ENCODE measurements around the gene OR2M4.

DNA sequence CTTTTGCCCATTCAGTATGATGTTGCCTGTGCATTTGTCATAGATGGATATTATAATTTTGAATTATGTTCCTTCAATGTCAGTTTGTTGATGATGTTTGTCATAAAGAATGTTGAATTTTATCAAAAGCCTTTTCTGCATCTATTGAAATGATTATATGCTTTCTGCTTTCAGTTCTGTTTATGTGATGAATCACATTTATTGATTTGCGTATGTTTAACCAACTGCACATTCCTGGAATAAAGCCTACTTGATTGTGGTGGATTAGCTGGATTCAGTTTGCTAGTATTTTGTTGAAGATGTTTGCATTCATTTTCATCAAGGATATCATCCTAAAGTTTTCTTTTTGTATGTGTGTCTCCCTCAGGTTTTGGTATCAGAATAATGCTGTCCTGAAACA, 5.7 kb upstream of the OR2M4 start:
- TF ChIP-seq, protein P1, sequence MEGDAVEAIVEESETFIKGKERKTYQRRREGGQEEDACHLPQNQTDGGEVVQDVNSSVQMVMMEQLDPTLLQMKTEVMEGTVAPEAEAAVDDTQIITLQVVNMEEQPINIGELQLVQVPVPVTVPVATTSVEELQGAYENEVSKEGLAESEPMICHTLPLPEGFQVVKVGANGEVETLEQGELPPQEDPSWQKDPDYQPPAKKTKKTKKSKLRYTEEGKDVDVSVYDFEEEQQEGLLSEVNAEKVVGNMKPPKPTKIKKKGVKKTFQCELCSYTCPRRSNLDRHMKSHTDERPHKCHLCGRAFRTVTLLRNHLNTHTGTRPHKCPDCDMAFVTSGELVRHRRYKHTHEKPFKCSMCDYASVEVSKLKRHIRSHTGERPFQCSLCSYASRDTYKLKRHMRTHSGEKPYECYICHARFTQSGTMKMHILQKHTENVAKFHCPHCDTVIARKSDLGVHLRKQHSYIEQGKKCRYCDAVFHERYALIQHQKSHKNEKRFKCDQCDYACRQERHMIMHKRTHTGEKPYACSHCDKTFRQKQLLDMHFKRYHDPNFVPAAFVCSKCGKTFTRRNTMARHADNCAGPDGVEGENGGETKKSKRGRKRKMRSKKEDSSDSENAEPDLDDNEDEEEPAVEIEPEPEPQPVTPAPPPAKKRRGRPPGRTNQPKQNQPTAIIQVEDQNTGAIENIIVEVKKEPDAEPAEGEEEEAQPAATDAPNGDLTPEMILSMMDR (IDR thresholded peaks at IDR 0.05) = no peak
- TF ChIP-seq POLR2A (IDR thresholded peaks at IDR 0.05; ENCODE audit: low read depth) = no peak
- TF ChIP-seq EP300 (IDR thresholded peaks at IDR 0.05) = no peak
- no peak for TF ChIP-seq POLR2AphosphoS5 (IDR thresholded peaks at IDR 0.05)

All from esophagus muscularis mucosa (tissue), 4 donors.